ENCODE measurements around the gene FBXO30.
A peak's percentile ranks its signal among the peaks of the same experiment; 100 is the strongest.

FBXO30 gene
- total RNA-seq, result 9.0 reads per million, percentile 30 among the genes with 10 or more reads in this experiment

DNA sequence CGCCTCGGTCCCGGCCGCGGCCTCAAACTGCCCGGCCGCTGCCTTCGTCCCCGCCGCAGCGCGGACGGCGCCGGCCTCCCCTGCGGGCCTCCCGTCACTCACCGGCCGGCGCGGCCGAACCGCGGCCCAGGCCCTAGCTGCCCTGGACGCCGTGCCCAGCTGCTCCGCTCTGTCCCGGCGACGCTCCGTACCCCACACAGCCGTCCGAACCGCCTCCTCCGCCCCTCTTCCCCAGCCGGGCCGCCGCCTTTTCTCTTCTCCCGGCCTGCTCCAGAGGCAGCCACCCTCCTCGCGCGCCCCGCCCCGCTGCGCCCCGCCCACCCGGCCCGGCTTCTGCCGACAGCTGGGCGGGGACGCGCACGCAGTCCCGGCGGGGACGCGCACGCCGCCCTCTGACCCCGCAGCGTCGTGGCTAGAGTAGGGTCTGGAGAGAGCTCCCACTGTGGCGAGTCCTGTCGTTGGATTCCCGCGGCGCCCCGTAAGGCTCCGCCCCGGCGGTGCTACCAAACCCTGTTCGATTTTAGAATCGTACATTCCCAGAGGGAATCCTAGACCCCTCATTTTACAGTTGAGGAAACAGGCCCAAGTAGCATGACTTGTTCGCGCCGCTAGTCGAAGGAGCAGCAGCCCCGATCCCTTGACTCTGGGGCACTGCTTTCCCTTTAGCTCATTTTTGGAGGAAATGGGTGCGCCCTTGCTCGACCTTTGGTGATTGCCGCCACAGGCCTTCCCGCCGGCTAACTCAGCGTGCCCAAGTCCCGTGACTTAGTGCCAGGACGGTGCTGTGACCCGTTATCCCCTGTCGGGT lies at the start of gene FBXO30:
Gene FBXO30, minus strand, starts transcription at position 295 of the 808 bp plus-strand sequence. CDS start 8,390 bp downstream, outside the sequence.
- DNase-seq, result peak; percentile 78

GRCh38 chr6:145863988-145864616 lies 49.5 kb upstream of the FBXO30 start:
- no peak for DNase-seq

DNA sequence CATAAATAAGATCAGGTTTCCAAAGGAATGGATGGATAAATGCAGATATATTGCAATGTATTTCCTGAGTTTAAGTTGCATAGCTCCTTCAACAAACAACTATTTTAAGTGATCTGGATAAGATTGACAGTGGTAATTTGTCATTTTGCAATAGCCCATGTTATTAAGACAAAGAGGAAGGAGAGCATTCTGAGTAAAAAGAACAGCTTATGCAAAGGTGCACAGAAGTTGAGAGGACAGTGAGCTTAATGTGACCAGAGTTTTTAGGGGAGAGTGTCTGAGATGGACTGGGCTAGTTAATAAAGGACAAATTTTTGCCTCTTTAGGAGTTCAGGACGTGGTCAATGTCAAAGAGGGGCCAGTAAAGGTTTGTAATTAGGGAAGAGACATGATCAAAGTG lies 48.8 kb upstream of the FBXO30 start:
- no peak for DNase-seq

- DNase-seq, result no peak
These were observed 46.0 kb upstream of the FBXO30 start for GRCh38 chr6:145860562-145860961.

DNA sequence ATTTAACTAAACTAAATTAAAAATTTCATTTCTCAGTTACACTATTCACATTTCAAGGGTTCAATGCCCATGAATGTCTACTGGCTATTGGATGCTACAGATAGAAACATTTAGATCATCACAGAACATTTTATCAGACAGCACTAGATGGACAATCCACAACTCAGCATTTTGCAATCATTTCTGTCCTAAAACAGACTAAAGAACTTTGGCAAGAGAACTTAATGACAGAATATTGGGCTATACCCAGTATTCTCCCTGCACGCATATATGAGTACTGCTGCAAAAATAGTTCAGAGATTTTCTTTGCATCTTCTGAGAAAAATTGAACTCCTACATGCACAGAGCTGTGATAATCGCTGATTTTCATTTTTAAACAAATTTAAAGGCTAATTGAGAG lies 36.1 kb upstream of the FBXO30 start:
- no peak for DNase-seq

GRCh38 chr6:145848541-145848940 lies 33.9 kb upstream of the FBXO30 start:
- DNase-seq, result no peak

DNA sequence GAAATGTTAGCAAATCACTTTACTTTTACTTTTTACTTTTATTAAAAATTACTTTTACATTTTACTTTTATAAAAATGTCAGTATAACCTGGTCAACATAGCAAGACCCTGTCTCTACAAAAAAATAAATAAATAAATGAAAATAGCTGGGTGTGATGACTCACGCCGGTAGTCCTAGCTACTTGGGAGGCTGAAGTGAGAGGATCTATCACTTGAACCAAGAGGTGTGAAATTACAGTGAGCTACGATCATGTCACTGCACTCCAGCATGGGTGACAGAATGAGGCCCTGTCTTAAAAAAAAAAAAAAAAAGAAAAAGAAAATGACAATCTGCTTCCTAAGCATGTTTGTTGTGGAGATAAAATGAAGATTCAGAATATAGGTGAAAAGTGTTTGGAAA lies 31.0 kb upstream of the FBXO30 start:
- no peak for DNase-seq

- no peak for DNase-seq
These were observed 30.4 kb upstream of the FBXO30 start for GRCh38 chr6:145844933-145845540.

- no peak for DNase-seq
These were observed 28.3 kb upstream of the FBXO30 start for GRCh38 chr6:145842693-145843546.

DNA sequence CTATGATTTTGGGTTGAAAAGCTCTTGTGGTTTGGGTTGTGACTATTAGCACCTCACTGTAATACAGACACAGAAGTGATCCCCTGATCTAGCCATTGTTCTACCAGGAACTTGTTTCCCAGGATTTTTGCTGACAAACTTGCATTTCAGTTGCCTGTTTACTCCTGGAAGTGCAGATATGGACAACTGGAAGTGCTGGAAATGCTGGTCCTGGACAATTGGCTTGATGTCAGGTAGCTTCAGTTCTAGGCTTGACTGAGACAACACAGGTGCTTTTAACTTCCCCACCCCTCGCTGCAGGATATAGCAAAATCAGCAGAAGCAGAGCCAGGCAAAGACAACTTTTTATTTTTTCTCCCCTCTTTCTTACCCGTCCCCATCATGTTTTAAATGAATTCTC lies 27.1 kb upstream of the FBXO30 start:
- DNase-seq, result no peak

DNA sequence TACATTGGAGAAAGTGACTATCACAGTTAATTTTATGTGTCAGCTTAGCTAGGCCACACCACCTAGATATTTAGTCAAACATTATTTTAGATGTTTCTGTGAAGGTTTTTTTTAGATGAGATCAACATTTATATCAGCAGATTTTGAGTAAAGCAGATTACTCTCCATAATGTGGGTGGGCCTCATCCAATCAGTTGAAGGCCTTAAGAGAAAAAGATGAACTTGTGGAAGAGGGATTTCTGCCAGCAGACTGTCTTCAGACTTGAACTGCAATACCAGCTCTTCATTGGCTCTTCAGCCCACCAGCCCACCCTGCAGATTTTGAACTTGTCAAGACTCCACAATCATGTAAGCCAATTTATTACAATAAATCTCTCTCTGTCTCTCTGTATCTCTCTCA lies 25.1 kb upstream of the FBXO30 start:
- DNase-seq, result no peak

GRCh38 chr6:145838305-145838704 lies 23.7 kb upstream of the FBXO30 start:
- no peak for DNase-seq

GRCh38 chr6:145836772-145837171 lies 22.2 kb upstream of the FBXO30 start:
- no peak for DNase-seq

DNA sequence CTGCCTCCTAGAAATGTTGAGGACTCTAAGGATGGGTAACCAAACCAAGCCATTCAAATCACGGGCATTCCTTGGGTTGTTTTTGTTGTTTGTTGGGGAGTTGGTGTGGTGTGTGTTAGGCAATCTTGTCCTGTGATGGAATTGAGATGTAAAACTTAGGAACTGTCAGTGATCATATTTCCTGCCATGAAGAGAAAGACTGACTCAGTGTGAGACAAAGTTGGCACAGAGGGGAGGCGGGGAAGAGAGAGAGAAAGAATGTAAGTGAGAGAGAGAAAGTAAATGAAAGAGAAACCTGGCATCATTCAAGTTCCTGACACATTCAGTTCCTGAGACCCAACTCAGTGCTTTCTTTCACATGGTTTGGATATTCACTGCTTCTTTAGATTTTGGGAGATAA lies 21.6 kb upstream of the FBXO30 start:
- DNase-seq, result no peak

DNA sequence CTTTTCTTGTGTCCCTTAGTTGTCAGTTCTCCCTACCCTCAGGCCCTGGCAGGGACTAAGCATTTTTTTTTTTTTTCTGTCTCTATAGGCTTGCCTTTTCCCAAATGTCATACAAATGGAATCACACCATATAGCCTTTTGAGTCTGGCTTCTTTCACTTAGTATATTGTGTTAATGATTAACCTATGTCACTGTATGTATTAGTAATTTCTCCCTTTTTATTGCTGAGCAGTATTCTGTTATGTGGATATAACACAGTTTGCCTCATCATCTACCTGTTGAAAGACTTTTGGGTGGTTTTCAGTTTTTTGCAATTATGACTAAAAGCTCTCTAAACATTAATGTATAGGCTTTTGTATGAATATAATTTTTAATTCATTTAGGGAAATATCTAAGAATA lies 16.0 kb upstream of the FBXO30 start:
- no peak for DNase-seq

GRCh38 chr6:145829950-145830349 lies 15.4 kb upstream of the FBXO30 start:
- no peak for DNase-seq

GRCh38 chr6:145829102-145829501 lies 14.5 kb upstream of the FBXO30 start:
- no peak for DNase-seq

- no peak for DNase-seq
These were observed 9.7 kb upstream of the FBXO30 start for GRCh38 chr6:145824344-145824743.

DNA sequence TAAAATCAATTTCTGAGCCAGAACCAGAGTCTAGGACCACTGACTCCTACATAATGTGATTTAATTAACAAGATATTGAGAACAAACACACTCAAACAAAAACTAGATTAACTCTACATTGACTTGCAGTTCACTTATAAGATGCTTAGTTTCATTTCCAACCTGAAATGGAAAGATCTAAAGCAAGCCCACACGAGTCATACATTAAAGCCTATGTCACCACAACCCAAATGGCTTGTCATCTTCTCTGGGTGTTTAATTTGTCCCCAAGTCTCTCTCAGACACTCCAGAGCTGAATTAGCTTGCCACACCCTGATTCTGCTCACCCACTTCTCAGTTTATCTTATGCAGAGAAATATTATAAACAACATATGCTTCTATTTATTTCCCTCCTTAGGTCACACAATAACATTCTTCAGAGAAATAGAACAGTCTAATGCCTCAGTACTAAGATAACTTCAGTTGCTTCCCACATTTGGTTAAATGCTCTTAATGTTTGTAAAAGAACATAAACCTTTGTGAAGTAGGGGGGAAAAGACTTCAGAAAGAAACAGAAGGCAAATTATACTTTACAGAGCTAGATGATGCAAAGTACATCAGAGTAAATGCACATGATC lies 8.8 kb upstream of the FBXO30 start:
- no peak for DNase-seq

GRCh38 chr6:145822456-145822855 lies 7.9 kb upstream of the FBXO30 start:
- no peak for DNase-seq

GRCh38 chr6:145819994-145820393 lies 5.4 kb upstream of the FBXO30 start:
- DNase-seq, result no peak

- no peak for DNase-seq
These were observed 4.2 kb upstream of the FBXO30 start for GRCh38 chr6:145818796-145819195.

GRCh38 chr6:145816392-145816791 lies 1.8 kb upstream of the FBXO30 start:
- no peak for DNase-seq
